Retinal pigment epithelial cell (primary cell): Measurements from ENCODE around the gene PKP2.
A peak's percentile ranks its signal among the peaks of the same experiment; 100 is the strongest.

ENCODE experiments used
- DNase-seq: peaks from one replicate; pipeline ENCODE4 v3.0.0-alpha.2; 2010; ENCODE audit warnings: low read depth
- H3K4me3 ChIP-seq: 2 replicates; pipeline ENCODE4 v1.5.1; 2011; ENCODE audit warnings: mild to moderate bottlenecking, low read length, control low read depth, moderate library complexity
- CTCF ChIP-seq: conservative IDR thresholded peaks from 2 replicates; pipeline ENCODE4 v1.5.1; 2011; ENCODE audit warnings: low read depth, low read length, control low read depth, inconsistent platforms

PKP2 gene

DNA sequence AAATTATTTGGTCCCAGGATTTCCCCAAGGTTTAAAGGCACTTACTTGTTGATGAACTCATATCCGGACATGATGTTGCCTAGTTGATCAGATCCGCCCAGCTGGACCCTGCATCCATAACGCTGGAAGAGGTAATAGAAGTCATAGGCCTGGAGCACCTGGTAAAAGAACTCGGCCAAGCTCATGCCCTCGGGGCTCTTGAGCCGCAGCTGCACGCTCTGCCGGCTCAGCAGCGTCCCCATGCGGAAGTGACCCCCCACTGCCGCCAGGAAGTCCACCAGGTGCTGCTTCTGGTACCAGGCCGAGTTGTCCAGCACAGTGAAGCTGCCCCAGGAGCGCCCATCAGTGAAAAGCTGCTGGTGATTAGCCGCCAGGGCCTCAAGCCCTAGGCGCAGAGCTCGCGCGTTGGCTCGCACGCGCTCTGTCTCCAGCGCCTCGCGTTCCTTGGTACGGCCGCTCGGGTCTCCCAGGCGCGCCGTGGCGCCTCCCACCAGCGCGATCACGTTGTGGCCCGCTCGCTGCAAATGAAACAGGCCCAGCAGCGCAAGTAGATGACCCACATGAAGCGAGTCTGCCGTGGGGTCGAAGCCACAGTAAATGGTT is 141.4 kb downstream of the PKP2 start:
- DNase-seq = peak; percentile 32
- peak overlapping the region; percentile 99 for H3K4me3 ChIP-seq
- peak; percentile 85 for TF ChIP-seq CTCF

- no peak for DNase-seq
- peak overlapping the region; percentile 99 for H3K4me3 ChIP-seq
- no peak for TF ChIP-seq CTCF
Observed at GRCh38 chr12:32754111-32754510, 142.5 kb downstream of the PKP2 start.

DNA sequence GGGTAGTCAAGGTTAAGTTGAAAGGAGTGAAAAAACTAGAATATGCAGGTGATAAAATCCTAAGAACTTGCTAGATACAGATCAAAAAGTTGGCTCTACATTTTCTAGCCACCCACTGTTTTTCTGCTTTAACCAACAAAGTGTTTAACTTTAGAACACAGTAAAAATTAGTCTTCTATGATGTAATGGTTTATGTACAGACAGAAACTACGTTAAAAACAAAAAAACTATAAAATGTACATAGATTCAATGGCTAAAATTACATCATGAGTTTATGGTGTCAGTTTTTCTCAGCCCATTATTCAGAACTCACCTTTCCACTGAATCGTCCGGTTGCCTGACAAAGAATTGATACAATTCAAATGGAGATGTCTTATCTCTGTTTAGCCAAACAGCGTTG is 143.0 kb downstream of the PKP2 start:
- DNase-seq = no peak
- no peak for TF ChIP-seq CTCF
- peak overlapping the region; percentile 99 for H3K4me3 ChIP-seq

DNA sequence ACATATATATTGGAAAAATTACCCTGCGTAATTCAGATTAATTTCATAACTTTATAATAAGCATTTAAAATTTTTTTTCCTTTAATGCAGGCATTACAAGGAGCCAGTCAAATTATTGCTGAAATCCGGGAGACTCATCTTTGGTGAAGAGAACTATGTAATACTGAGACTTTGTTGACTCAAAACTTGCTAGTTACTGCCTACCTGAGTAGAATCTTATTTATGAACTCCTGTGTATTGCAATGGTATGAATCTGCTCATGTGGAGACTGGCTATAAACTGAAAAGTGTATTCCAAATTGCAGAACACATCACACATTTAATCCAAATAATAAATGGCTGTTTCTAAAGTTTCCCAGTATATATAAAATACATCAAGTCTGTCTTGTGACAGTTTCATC is 153.3 kb downstream of the PKP2 start:
- no peak for DNase-seq

GRCh38 chr12:32742133-32742532 is 154.4 kb downstream of the PKP2 start:
- no peak overlapping the region for H3K4me3 ChIP-seq
- TF ChIP-seq CTCF = no peak
- DNase-seq = no peak

More for the DNA sequence above, 153.3 kb downstream of the PKP2 start:
- H3K4me3 ChIP-seq = no peak overlapping the region
- TF ChIP-seq CTCF = no peak
